ACC112 (cell line): ENCODE results near the gene GRIN3B.

Source experiments
- H2AFZ ChIP-seq: fragments of 200-600 bp; sonication (generic); one replicate; pipeline ENCODE4 v1.6.0; 2017; ENCODE audit warnings: antibody characterized with exemption, low read length; ENCODE audit not compliant: unreplicated experiment
- H3K27ac ChIP-seq: fragments of 200-600 bp; sonication (generic); 2 replicates; pipeline ENCODE4 v1.5.1; 2014; ENCODE audit warnings: low read depth, mild to moderate bottlenecking, antibody characterized with exemption, low read length, moderate library complexity
- H3K27me3 ChIP-seq: fragments of 200-600 bp; sonication (generic); 2 replicates; pipeline ENCODE4 v1.6.1; 2014; ENCODE audit warnings: mild to moderate bottlenecking, antibody characterized with exemption, low read length, moderate library complexity, mixed read lengths; ENCODE audit not compliant: insufficient read depth
- H3K36me3 ChIP-seq: fragments of 200-600 bp; sonication (generic); 2 replicates; pipeline ENCODE4 v1.6.1; 2016; ENCODE audit warnings: mild to moderate bottlenecking, antibody characterized with exemption, low read length, moderate library complexity, mixed read lengths; ENCODE audit not compliant: insufficient read depth
- H3K4me1 ChIP-seq: fragments of 200-600 bp; sonication (generic); one replicate; pipeline ENCODE4 v1.6.1; 2016; ENCODE audit warnings: low read length, mixed read lengths; ENCODE audit not compliant: insufficient read depth, unreplicated experiment, control insufficient read depth
- H3K4me3 ChIP-seq: fragments of 200-600 bp; sonication (generic); 2 replicates; pipeline ENCODE4 v1.5.1; 2014; ENCODE audit warnings: mild to moderate bottlenecking, low read depth, low read length
- H3K79me2 ChIP-seq: fragments of 200-600 bp; sonication (generic); one replicate; pipeline ENCODE4 v1.6.0; 2016; ENCODE audit warnings: low read length; ENCODE audit not compliant: control insufficient read depth, unreplicated experiment, insufficient read depth

GRIN3B gene

DNA sequence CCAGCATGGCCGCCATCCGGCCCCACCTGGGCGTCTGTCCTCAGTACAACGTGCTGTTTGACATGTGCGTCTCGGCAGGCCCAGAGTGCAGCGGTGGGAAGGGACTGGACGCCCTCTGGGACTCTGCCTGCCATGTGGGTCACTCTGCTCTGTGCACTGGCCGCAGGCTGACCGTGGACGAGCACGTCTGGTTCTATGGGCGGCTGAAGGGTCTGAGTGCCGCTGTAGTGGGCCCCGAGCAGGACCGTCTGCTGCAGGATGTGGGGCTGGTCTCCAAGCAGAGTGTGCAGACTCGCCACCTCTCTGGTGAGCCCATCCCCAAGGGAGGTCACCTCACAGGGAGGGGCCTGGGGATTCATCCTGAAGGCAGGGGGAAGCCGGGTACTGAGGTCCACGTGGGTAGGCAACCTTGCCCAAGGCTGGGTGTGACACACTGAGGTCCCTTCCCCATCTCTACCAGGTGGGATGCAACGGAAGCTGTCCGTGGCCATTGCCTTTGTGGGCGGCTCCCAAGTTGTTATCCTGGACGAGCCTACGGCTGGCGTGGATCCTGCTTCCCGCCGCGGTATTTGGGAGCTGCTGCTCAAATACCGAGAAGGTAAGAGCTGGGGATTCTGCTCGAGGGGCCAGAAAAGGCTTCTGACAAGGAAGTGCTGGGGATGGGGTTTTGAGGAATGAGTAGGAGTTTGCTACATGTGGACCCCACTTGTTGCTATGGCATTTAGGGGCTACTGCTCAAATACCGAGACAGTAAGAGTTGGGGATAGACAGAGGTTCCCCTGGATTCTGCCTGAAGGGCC lies 51.0 kb downstream of the GRIN3B start:
- Histone ChIP-seq H3K4me1 (no peaks in the 10 kb centered on the region), H3K79me2 (no peaks in the 10 kb centered on the region), H3K27me3 (no peaks in the 10 kb centered on the region), H2AFZ (no peak overlapping the region), H3K27ac (no peak overlapping the region), H3K36me3 (no peaks in the 10 kb centered on the region), H3K4me3 (no peak overlapping the region)

DNA sequence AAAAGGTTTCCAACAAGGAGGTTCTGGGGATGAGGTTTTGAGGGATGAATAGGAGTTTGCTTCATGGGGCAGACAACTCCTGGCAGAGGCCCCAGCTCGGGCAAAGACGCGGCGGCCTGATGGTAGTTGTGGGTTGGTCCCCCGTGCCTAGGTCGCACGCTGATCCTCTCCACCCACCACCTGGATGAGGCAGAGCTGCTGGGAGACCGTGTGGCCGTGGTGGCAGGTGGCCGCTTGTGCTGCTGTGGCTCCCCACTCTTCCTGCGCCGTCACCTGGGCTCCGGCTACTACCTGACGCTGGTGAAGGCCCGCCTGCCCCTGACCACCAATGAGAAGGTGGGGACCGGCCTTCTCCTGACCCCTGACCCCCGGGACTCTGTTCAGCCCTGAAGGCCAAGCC lies 51.6 kb downstream of the GRIN3B start:
- Histone ChIP-seq H3K36me3 (no peaks in the 10 kb centered on the region), H3K27me3 (no peaks in the 10 kb centered on the region), H3K4me3 (no peak overlapping the region), H3K79me2 (no peaks in the 10 kb centered on the region), H3K4me1 (no peaks in the 10 kb centered on the region), H3K27ac (no peak overlapping the region), H2AFZ (no peak overlapping the region)

DNA sequence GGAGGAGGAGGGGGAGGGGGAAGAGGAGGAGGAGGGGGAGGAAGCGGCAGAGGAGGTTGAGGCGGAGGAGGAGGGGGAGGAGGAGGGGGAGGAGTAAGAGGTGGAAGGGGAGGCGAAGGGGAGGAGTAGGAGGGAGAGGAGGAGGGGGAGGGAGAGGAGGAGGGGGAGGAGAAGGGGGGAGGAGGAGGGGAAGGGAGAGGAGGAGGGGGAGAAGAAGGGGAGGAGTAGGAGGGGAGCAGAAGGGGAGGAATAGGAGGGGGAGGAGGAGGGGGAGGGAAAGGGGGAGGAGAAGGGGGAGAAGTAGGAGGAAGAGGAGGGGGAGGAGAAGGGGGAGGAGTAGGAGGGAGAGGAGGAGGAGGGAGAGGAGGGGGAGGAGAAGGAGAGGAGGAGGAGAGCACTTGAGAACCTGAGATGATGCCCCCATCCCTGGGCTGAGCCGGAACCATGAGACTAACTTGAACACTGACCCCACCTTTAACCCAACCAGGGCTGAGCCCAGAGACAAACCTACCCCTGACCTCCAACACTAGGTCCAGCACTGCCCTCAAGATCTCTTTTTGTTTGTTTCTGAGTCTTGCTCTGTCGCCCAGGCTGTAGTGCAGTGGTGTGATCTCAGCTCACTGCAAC lies 52.2 kb downstream of the GRIN3B start:
- Histone ChIP-seq H2AFZ (no peak overlapping the region), H3K4me3 (no peak overlapping the region), H3K27ac (no peak overlapping the region), H3K36me3 (no peaks in the 10 kb centered on the region), H3K4me1 (no peaks in the 10 kb centered on the region), H3K79me2 (no peaks in the 10 kb centered on the region), H3K27me3 (no peaks in the 10 kb centered on the region)

DNA sequence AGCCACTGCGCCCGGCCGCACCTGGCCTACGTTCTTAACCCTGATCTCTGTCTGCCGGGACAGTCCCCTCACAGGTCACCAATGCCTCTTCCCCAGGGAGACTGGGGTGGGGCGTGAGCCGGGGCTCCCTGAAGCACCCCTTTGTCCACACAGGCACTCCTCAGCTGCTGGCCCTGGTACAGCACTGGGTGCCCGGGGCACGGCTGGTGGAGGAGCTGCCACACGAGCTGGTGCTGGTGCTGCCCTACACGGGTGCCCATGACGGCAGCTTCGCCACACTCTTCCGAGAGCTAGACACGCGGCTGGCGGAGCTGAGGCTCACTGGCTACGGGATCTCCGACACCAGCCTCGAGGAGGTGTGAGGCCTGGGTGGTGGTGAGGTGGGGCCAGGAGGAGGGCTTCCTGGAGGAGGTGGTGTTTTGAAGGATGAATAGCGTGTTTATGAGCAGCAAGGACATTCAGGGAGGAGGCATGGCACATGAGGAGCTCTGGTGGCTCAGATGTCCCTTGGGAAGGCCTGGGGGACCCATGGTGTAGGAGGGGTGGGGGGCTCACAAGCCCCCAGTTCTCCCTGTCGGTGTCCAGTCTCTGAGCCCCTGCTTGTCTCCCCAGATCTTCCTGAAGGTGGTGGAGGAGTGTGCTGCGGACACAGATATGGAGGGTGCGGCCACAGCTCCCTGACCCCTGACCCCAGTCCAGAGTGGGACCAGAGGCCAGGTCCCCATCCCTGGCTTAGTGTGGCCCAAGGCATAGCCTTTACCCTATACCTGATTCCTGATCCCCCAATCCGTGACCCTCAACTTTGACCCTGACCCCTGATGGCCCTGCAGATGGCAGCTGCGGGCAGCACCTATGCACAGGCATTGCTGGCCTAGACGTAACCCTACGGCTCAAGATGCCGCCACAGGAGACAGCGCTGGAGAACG lies 53.2 kb downstream of the GRIN3B start:
- H3K4me1 ChIP-seq, result no peaks in the 10 kb centered on the region
- no peak overlapping the region for H3K27ac ChIP-seq
- H3K79me2 ChIP-seq, result no peaks in the 10 kb centered on the region
- no peaks in the 10 kb centered on the region for H3K27me3 ChIP-seq
- no peak overlapping the region for H2AFZ ChIP-seq
- no peak overlapping the region for H3K4me3 ChIP-seq
- no peaks in the 10 kb centered on the region for H3K36me3 ChIP-seq

DNA sequence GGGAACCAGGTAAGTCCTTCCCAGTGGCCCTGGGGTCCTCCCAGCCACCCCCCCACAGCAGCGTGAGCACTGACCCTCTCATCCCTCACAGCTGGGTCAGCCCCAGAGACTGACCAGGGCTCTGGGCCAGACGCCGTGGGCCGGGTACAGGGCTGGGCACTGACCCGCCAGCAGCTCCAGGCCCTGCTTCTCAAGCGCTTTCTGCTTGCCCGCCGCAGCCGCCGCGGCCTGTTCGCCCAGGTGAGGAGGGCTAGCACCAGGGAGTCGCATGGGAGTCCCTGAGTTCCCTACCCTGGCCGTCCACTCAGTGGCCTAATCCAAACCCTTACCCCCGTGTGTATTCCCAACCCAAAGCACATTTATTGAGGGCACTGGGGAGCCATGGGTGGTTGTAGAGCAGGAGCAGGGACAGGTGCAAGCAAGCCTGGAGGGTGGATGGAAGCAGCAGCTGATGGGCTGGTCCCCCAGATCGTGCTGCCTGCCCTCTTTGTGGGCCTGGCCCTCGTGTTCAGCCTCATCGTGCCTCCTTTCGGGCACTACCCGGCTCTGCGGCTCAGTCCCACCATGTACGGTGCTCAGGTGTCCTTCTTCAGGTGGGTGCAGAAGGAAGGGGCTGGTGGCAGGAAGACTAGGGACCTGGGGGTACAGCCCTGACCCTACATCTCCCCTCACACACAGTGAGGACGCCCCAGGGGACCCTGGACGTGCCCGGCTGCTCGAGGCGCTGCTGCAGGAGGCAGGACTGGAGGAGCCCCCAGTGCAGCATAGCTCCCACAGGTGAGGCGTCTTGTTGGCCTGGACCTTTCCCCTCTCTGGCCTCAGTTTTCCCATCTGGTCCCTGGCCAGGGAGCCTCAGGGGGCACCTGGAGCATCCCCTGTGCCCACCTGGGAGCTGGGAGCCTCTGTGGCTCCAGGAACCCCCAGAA lies 54.1 kb downstream of the GRIN3B start:
- no peaks in the 10 kb centered on the region for H3K4me1 ChIP-seq
- no peak overlapping the region for H2AFZ ChIP-seq

DNA sequence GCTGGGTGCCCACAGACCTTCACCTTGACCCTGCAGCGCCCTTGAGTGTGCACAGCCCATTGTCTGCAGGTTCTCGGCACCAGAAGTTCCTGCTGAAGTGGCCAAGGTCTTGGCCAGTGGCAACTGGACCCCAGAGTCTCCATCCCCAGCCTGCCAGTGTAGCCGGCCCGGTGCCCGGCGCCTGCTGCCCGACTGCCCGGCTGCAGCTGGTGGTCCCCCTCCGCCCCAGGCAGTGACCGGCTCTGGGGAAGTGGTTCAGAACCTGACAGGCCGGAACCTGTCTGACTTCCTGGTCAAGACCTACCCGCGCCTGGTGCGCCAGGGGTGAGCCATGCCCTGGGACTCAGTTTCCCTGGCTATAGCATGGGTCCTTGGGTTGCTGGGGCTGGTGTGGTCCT lies 54.8 kb downstream of the GRIN3B start:
- no peaks in the 10 kb centered on the region for H3K36me3 ChIP-seq

More for the DNA sequence above, 54.1 kb downstream of the GRIN3B start:
- no peak overlapping the region for H3K27ac ChIP-seq
- no peaks in the 10 kb centered on the region for H3K36me3 ChIP-seq
- H3K4me3 ChIP-seq, result no peak overlapping the region
- no peaks in the 10 kb centered on the region for H3K27me3 ChIP-seq
- no peaks in the 10 kb centered on the region for H3K79me2 ChIP-seq

DNA sequence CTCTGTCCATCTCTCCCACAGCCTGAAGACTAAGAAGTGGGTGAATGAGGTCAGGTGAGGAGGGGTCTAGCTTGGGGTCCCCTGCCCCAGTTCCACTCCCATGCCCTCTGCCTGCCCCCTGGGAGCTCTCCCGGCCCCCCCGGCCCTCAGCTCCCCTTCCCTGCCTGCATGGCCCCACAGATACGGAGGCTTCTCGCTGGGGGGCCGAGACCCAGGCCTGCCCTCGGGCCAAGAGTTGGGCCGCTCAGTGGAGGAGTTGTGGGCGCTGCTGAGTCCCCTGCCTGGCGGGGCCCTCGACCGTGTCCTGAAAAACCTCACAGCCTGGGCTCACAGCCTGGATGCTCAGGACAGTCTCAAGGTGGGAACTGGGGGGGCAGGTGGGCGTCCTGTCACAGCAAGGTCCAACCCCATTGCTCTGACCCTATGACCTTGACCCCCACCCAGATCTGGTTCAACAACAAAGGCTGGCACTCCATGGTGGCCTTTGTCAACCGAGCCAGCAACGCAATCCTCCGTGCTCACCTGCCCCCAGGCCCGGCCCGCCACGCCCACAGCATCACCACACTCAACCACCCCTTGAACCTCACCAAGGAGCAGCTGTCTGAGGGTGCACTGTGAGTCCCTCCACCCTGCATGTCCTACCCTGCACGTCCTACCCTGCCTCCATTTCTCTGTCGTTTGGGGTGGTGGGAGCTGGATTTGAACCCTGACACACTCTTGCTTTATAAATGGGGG lies 55.8 kb downstream of the GRIN3B start:
- Histone ChIP-seq H2AFZ (no peak overlapping the region), H3K4me1 (no peaks in the 10 kb centered on the region), H3K27ac (no peak overlapping the region), H3K36me3 (no peaks in the 10 kb centered on the region), H3K27me3 (no peaks in the 10 kb centered on the region), H3K79me2 (no peaks in the 10 kb centered on the region), H3K4me3 (no peak overlapping the region)

More for the DNA sequence above, 54.8 kb downstream of the GRIN3B start:
- H3K79me2 ChIP-seq, result no peaks in the 10 kb centered on the region
- no peak overlapping the region for H3K27ac ChIP-seq
- H3K27me3 ChIP-seq, result no peaks in the 10 kb centered on the region
- no peaks in the 10 kb centered on the region for H3K4me1 ChIP-seq
- H3K4me3 ChIP-seq, result no peak overlapping the region
- H2AFZ ChIP-seq, result no peak overlapping the region

DNA sequence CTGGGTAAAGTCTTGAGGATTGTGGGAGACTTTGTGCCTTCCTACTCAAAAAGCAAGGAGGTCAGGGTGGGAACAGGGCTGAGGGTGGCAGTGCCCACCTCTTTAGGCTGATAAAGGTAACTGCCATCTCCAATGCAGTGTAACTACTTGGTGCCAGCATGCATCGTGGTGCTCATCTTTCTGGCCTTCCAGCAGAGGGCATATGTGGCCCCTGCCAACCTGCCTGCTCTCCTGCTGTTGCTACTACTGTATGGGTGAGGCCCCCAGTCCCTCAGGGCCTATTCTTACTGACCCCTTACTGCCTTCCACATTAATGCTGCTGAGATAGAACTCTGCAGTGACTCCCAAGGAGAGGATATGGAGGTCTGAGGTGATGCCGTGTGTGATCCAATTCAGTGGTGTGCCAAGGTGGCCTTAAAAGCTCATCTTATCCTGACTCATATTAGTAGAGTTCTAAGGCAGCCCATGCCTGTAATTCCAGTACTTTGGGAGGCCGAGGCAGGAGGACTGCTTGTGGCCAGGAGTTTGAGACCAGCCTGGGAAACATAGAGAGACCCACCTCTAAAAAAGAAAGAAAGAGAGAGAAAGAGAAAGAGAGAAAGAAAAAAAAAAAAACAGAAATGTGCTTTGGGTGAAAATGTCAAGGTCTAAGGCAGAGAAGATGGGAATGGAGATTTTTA lies 57.1 kb downstream of the GRIN3B start:
- Histone ChIP-seq H3K4me3 (no peak overlapping the region), H3K27ac (no peak overlapping the region), H2AFZ (no peak overlapping the region), H3K36me3 (no peaks in the 10 kb centered on the region), H3K79me2 (no peaks in the 10 kb centered on the region), H3K4me1 (no peaks in the 10 kb centered on the region), H3K27me3 (no peaks in the 10 kb centered on the region)

DNA sequence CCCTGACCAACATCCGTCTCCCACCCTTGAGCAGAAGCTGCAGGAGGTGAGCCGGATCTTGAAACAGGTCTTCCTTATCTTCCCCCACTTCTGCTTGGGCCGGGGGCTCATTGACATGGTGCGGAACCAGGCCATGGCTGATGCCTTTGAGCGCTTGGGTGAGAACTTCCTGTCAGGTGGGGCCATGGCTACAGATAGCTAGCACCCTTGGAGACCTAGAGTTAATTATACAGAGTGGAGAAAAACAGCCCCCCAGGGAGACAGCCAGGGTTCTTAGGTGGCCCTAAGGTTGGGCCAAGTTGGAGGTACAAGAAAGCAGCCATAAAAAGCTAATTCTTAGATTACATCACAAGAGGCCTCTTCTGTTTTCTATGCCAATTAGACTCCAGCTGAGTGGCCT lies 57.9 kb downstream of the GRIN3B start:
- Histone ChIP-seq H3K27ac (no peak overlapping the region), H3K4me1 (no peaks in the 10 kb centered on the region), H2AFZ (no peak overlapping the region), H3K27me3 (no peaks in the 10 kb centered on the region), H3K4me3 (no peak overlapping the region), H3K36me3 (no peaks in the 10 kb centered on the region), H3K79me2 (no peaks in the 10 kb centered on the region)
